GM12801 (cell line): ENCODE measurements around the gene GANAB.

Experiments
- CTCF ChIP-seq: IDR thresholded peaks from one replicate; pipeline ENCODE4 v1.5.1; 2011; ENCODE audit warnings: control low read depth; ENCODE audit not compliant: insufficient read length; ENCODE audit errors: extremely low read depth

GANAB gene

GRCh38 chr11:62647609-62648005 lies 1.2 kb upstream of the GANAB start:
- TF ChIP-seq CTCF: no peak

GRCh38 chr11:62646825-62647608 lies 604 bp upstream of the GANAB start:
- no peak for TF ChIP-seq CTCF

GRCh38 chr11:62645671-62645945 lies 805 bp downstream of the GANAB start:
- no peak for TF ChIP-seq CTCF

- TF ChIP-seq CTCF: no peak
Measured at GRCh38 chr11:62644220-62644619, 2.2 kb downstream of the GANAB start.

GRCh38 chr11:62632492-62632891 lies 13.9 kb downstream of the GANAB start:
- no peak for TF ChIP-seq CTCF

- no peak for TF ChIP-seq CTCF
Measured at GRCh38 chr11:62627713-62628112, 18.7 kb downstream of the GANAB start.

GRCh38 chr11:62622476-62623089 lies 23.8 kb downstream of the GANAB start:
- no peak for TF ChIP-seq CTCF
